SK-N-MC (cell line): ENCODE results near the gene CCDC57.

Experiments
- DNase-seq: peaks from one replicate; pipeline ENCODE4 v3.0.0-alpha.2; 2011; ENCODE audit warnings: low read depth, low spot score
- H3K27ac ChIP-seq: fragments of 200-600 bp; sonication (generic); 2 replicates; pipeline ENCODE4 v1.5.1; 2016; ENCODE audit warnings: mixed run types
- H3K36me3 ChIP-seq: fragments of 200-600 bp; sonication (generic); 2 replicates; pipeline ENCODE4 v1.6.1; 2017; ENCODE audit warnings: antibody characterized with exemption, low read length, mixed read lengths; ENCODE audit not compliant: insufficient read depth
- H3K4me3 ChIP-seq: fragments of 200-600 bp; sonication (generic); 2 replicates; pipeline ENCODE4 v1.5.1; 2016
- H3K9ac ChIP-seq: fragments of 200-600 bp; sonication (generic); 2 replicates; pipeline ENCODE4 v1.8.0; 2017; ENCODE audit warnings: mixed run types, mixed read lengths; ENCODE audit not compliant: insufficient read length
- H3K9me3 ChIP-seq: fragments of 200-600 bp; sonication (generic); 2 replicates; pipeline ENCODE4 v1.6.1; 2017; ENCODE audit warnings: low read depth, mild to moderate bottlenecking, antibody characterized with exemption, low read length, moderate library complexity, mixed read lengths
- EZH2 ChIP-seq: fragments of 200-600 bp; sonication (generic); IDR thresholded peaks from one replicate; pipeline ENCODE4 v1.6.1; 2017; ENCODE audit warnings: antibody characterized with exemption
- FOXP2 ChIP-seq: optimal IDR thresholded peaks from 2 replicates; pipeline ENCODE3; 2011; ENCODE audit warnings: mild to moderate bottlenecking, moderate library complexity; ENCODE audit not compliant: insufficient read depth; ENCODE audit errors: extremely low read length, control extremely low read depth
- POLR2AphosphoS5 ChIP-seq: IDR thresholded peaks from 2 replicates; pipeline ENCODE4 v1.6.1; 2012; ENCODE audit warnings: mild to moderate bottlenecking, low read depth, low read length, borderline replicate concordance

CCDC57 gene

DNA sequence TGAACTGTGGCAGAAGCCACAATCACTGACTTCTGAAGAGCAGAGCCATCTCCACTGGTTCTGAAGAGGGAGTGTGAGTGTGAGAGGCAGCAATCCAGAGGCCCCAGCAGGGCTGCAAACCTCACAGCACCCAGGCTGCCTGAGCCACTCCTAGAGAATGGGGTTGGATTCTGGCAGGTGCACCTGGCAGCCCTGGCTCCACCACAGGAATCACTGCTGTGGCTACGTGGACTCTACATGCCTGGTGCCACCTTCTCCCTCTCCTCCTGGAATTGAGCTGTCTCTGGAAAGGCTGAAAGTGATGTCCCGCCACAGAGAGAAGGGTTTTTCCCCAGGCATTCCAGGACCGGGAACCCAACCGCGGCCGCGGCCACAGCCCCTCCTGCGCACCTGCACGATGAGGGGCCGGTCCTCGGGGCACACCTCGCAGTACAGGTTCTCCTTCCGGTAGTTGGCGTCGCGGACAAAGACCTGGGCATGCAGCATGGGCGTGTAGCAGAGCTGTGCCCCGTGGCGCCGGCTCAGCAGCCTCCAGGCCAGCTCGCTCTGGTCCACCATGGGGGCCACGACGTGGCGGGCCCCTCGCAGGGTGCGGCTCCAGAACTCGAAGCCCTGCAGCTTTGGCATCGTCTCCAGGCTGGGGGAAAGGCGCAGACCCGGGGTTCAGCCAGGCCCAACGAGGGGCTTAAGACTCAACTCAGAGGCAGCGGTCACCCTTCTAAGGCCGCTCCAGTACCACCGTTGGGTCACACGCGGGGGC, 148.0 kb downstream of the CCDC57 start:
- TF ChIP-seq EZH2 (no peak), FOXP2 (no peak), POLR2AphosphoS5 (no peak)
- H3K9me3 ChIP-seq = no peaks in the 10 kb centered on the region
- H3K36me3 ChIP-seq = peaks cover 24% of the 10 kb centered on the region; the same call in 1 of the 2 replicates
- H3K4me3 ChIP-seq = peak overlapping the region; percentile 90
- H3K27ac ChIP-seq = no peak overlapping the region
- H3K9ac ChIP-seq = peak overlapping the region; percentile 96
- DNase-seq = no peak

DNA sequence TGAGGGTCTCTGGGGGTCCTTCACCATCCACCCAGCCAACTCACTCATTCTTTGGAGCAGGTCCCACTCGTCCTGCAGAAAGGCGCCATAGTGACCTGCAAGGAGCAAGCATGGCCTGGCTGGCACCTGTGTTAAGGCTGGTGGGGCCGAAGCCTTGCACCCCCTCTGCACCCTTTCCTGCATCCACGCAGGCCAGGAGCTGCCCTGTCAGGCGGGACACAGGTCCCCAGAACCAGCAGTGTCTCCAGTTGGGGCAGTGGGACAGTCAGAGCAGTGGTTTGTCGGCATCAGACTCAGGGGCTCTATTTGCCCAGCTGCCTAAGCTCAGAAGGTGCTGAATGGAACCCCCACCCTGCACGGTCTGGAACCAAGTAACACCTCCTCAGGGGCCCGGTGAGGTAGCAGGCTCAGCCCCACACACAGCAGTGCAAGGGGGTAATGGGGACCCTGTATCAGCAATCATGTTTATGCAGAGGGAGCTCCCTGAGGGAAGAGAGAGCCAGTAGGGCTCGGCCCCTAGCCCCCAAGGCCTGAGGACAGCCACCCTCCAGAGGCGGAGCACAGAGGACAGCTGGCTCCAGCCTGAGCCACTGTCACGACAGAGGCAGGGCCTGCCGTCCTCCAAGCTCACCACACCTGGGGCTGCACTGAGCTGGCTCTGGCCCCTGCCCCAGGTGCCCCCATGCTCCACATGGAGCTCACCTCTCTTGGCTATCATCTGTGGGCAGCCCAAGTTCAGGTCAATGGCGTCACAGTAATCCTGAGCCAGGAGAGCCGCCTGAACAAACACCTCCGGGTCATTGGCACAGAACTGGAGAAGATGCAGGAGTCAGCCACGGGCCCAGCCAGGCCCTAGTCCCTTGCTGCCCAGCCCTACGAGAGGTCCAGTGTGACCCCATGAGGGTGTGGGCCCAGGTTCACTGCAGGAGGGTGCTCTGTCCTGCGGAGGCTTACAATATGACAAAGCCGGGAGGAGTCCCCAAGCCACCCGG, 148.9 kb downstream of the CCDC57 start:
- Histone ChIP-seq H3K36me3 (peaks cover 25% of the 10 kb centered on the region; the same call in 1 of the 2 replicates), H3K9me3 (no peaks in the 10 kb centered on the region), H3K9ac (peak overlapping the region; percentile 96), H3K27ac (no peak overlapping the region), H3K4me3 (peak overlapping the region; percentile 90; the same call in 1 of the 2 replicates)
- TF ChIP-seq FOXP2 (no peak), EZH2 (no peak), POLR2AphosphoS5 (no peak)
- DNase-seq = no peak

DNA sequence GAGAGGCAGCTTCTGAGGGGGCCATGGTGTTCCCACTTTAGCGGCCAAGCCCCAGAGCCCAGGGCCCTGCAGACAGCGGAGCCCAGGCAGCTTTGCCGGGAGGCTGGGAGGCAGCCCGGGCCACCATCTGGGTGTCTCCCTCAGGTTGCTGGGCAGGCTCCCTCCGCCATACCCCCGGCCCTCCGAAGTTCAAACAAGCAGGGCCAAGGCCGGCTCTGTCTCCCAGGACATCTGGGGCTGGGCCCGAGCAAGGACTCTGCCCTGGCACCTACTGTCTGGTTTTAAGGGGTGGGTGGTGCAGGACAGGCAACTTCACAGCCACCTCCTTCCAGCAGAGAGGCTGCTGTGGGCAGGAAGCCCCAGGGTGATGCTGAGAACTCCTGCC, 149.7 kb downstream of the CCDC57 start:
- no peak overlapping the region for H3K9ac ChIP-seq
- no peak overlapping the region for H3K27ac ChIP-seq
- no peak overlapping the region for H3K4me3 ChIP-seq
- DNase-seq = no peak
- no peaks in the 10 kb centered on the region for H3K9me3 ChIP-seq
- TF ChIP-seq EZH2 = no peak
- TF ChIP-seq FOXP2 = no peak
- no peak for TF ChIP-seq POLR2AphosphoS5
- H3K36me3 ChIP-seq = peaks cover 28% of the 10 kb centered on the region; the same call in 1 of the 2 replicates

DNA sequence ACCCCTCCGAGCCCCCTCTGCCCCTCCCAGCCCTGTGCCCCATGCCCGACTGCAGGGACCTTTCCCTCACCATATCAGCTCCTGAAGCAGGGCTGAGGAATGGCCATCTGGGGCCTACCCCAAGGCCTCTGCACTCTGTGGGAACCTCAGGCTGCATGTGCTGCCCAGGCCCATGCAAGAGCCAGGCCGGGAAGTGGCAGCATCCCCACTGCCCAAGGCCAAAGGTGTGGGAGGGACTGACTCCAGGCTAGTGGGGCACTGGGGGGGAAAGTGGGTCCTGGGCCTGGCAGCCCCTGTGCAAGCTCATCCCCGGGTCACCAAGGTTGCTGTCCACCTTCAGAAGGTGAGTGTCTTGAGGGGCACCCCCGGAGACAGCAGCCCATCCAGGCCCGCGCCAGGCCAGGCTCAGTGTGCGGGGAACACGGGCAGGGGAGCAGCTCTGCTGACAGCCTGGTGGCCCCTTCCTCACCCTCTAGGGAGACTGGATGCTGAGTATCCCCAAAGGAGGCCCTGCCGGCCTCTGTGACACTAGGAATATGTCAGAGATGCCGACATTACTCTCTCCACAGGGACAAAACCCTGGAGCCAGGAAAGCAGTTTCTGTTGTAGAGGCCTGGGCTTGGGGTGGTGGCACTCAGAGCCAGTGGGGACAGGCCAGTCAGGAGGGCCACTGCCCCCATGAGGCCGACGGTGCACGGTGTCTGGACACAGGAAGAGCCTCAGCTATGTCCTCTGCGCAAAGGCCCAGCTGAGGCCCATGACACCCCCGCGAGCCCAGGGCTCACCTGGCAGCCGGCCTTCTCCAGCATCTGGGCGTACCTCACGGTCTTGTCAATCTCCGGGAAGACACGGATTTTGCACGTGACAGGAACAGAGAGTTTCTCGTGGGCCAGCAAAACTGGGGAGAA, 150.3 kb downstream of the CCDC57 start:
- DNase-seq = no peak
- no peak for TF ChIP-seq EZH2
- TF ChIP-seq FOXP2 = no peak
- TF ChIP-seq POLR2AphosphoS5 = no peak
- Histone ChIP-seq H3K9me3 (no peaks in the 10 kb centered on the region), H3K36me3 (peaks cover 32% of the 10 kb centered on the region; the same call in 1 of the 2 replicates), H3K27ac (no peak overlapping the region), H3K9ac (no peak overlapping the region), H3K4me3 (no peak overlapping the region)

DNA sequence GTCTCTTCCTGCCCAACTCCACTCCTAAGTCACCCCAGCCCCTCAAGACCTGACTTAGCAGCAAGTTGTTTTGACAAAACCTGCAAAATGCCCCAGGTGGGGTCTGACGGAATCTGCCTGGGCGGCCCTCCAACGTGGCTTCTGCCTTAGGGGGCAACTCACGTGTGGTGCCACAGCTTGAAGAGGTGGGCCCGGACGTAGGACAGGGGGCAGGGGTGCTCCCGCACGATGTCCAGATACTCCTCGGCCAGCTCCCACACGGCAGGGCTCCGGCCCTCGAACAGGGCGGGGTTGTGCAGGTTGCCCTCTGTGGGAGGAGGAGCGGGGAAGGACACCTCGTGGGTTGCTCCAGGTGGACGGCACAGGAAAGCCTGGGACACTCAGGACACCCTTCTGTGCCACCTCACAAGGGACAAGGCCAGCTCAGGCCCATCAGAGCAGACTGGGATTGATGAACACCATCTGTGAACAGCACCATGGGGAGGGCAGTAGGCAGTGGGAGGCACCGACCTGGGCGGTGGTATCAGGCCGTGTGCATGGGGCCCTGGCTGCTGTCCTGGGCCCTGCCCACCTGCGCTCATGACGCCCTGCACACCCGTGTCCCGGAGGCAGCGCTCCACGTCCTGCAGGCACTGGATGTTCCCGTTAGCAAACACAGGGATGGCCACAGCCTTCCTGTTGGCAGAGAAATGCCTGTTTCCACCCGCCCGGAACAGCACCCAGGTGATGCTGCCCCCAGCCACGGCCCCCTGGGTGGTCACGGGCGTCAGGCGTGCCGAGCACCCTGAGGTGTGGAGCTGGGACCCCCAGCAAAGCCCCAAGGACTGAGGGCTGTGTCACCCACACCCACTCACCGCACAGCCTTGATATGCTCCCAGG, 151.4 kb downstream of the CCDC57 start:
- Histone ChIP-seq H3K27ac (no peak overlapping the region), H3K36me3 (peaks cover 41% of the 10 kb centered on the region; the same call in 1 of the 2 replicates)
- DNase-seq = no peak

DNA sequence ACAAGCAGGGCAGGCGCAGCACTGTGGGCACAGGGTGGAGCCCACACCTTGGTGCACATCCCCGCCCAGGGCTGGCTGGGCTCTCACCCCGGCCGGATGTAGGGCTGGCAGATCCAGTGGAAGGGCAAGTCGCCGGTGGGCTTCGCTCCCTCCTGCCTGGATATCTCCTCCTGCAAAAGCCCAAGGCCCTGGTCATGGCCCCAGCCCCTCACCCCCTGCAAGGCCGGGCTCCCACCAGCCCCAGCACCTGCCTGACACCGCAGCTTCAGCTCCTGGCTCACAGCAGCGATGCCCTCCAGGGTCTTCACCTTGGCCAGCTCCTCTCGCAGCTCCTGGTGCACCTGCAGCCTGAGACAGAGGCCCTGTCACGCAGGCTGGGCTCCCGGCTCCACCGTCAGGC, 152.0 kb downstream of the CCDC57 start:
- Histone ChIP-seq H3K27ac (no peak overlapping the region), H3K9me3 (no peaks in the 10 kb centered on the region), H3K36me3 (peaks cover 48% of the 10 kb centered on the region; the same call in 1 of the 2 replicates), H3K9ac (no peak overlapping the region), H3K4me3 (no peak overlapping the region)
- TF ChIP-seq EZH2 = no peak
- no peak for TF ChIP-seq FOXP2
- TF ChIP-seq POLR2AphosphoS5 = no peak
- DNase-seq = no peak

More for the DNA sequence above, 151.4 kb downstream of the CCDC57 start:
- TF ChIP-seq FOXP2 (no peak), EZH2 (no peak), POLR2AphosphoS5 (no peak)
- H3K4me3 ChIP-seq = no peak overlapping the region
- no peak overlapping the region for H3K9ac ChIP-seq
- no peaks in the 10 kb centered on the region for H3K9me3 ChIP-seq

DNA sequence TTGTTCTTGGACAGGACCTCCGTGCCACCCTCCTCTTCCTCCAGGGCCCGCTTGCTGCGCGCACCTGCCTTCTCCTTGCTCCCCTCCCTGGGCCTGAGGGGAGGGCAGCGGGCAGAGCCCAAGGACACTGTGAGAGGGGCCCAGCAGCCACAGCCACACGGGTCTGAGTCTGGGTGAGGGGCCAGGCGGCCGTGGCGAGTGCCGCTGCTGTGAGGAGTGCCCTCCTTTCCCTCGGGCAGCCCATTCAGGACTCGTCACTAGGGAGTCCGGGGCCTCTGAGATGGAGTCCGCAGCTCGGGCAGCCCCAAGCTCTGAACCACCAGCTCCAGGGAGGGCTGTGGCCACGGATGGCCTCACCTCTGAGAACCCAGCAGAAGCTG, 152.7 kb downstream of the CCDC57 start:
- H3K36me3 ChIP-seq = peaks cover 52% of the 10 kb centered on the region; the same call in 1 of the 2 replicates
- H3K9me3 ChIP-seq = no peaks in the 10 kb centered on the region
- no peak for TF ChIP-seq FOXP2
- no peak for TF ChIP-seq EZH2
- no peak for TF ChIP-seq POLR2AphosphoS5
- H3K4me3 ChIP-seq = no peak overlapping the region
- no peak overlapping the region for H3K9ac ChIP-seq
- no peak for DNase-seq
- H3K27ac ChIP-seq = no peak overlapping the region
